ENCODE data around the gene RCBTB1.

DNA sequence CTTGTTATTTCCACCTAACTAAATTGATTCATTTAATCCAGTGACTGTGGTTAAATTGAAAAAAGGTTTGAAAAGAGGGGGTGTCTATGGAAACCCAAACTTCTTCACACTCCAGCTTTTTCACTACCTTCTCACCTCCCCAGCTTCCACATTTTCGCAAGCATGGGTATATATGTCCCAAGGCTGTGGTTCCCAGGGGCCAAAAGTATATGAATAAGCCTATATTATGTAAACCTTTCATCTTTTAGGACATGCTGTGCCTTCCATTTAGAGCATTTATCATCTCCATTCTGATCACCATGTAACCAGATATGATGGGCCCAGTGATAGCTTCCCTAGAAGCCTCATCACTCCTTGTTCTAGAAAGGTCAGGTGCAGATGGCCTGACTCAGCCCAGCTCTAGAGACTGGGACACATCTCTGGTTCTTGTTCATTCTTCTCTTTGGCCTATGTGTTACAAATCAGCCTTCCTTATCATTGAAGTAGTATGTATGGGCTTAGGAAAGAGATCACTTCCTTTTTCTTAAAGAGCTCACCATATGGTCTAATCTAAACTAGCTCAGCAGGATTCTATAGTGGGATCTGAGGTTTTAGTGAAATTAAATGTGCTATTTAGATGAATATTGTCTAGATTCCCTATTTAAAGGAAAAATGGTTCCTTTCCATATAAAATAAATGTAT, 23.4 kb upstream of the RCBTB1 start:
- TF ChIP-seq, protein P1, sequence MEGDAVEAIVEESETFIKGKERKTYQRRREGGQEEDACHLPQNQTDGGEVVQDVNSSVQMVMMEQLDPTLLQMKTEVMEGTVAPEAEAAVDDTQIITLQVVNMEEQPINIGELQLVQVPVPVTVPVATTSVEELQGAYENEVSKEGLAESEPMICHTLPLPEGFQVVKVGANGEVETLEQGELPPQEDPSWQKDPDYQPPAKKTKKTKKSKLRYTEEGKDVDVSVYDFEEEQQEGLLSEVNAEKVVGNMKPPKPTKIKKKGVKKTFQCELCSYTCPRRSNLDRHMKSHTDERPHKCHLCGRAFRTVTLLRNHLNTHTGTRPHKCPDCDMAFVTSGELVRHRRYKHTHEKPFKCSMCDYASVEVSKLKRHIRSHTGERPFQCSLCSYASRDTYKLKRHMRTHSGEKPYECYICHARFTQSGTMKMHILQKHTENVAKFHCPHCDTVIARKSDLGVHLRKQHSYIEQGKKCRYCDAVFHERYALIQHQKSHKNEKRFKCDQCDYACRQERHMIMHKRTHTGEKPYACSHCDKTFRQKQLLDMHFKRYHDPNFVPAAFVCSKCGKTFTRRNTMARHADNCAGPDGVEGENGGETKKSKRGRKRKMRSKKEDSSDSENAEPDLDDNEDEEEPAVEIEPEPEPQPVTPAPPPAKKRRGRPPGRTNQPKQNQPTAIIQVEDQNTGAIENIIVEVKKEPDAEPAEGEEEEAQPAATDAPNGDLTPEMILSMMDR (IDR thresholded peaks at IDR 0.05; ENCODE audit: insufficient read depth, low read depth, low read length) = no peak
- no peak for TF ChIP-seq EZH2 (IDR thresholded peaks at IDR 0.05; ENCODE audit: insufficient read depth, low read length)

All from astrocyte (in vitro differentiated cells and primary cell).